HK-2 (cell line): ENCODE measurements around the gene TBC1D13.
A peak's percentile ranks its signal among the peaks of the same experiment; 100 is the strongest.
"Not testable (repeated sequence)": the region's sequence is repeated elsewhere in the genome, so short reads cannot be mapped to it uniquely, and the experiment has no call there.

Source experiments
- DNase-seq: peaks from one replicate; pipeline ENCODE4 v3.0.0-alpha.2; 2018; ENCODE audit not compliant: unreplicated experiment

TBC1D13 gene

GRCh38 chr9:128785427-128785826, 1.6 kb upstream of the TBC1D13 start:
- no peak for DNase-seq

GRCh38 chr9:128787659-128788058, 606 bp downstream of the TBC1D13 start:
- no peak for DNase-seq

GRCh38 chr9:128788445-128788844, 1.4 kb downstream of the TBC1D13 start:
- no peak for DNase-seq

- DNase-seq: no peak
Measured at GRCh38 chr9:128790536-128790935, 3.5 kb downstream of the TBC1D13 start.

- DNase-seq: no peak
Measured at GRCh38 chr9:128792134-128792533, 5.1 kb downstream of the TBC1D13 start.

GRCh38 chr9:128792978-128793686, 6.1 kb downstream of the TBC1D13 start:
- no peak for DNase-seq

GRCh38 chr9:128794961-128795360, 7.9 kb downstream of the TBC1D13 start:
- DNase-seq: not testable (repeated sequence)

GRCh38 chr9:128798896-128799295, 11.8 kb downstream of the TBC1D13 start:
- no peak for DNase-seq

- no peak for DNase-seq
Measured at GRCh38 chr9:128800061-128800460, 13.0 kb downstream of the TBC1D13 start.

GRCh38 chr9:128802482-128802881, 15.4 kb downstream of the TBC1D13 start:
- DNase-seq: no peak

- no peak for DNase-seq
Measured at GRCh38 chr9:128805661-128806060, 18.6 kb downstream of the TBC1D13 start.

- DNase-seq: no peak
Measured at GRCh38 chr9:128807827-128808226, 20.8 kb downstream of the TBC1D13 start.

GRCh38 chr9:128808543-128808942, 21.5 kb downstream of the TBC1D13 start:
- no peak for DNase-seq

- DNase-seq: no peak
Measured at GRCh38 chr9:128809036-128809599, 22.1 kb downstream of the TBC1D13 start.

- no peak for DNase-seq
Measured at GRCh38 chr9:128809831-128810230, 22.8 kb downstream of the TBC1D13 start.

- DNase-seq: no peak
Measured at GRCh38 chr9:128810873-128811272, 23.8 kb downstream of the TBC1D13 start.

- peak; percentile 99 for DNase-seq
Measured at GRCh38 chr9:128818099-128818838, 31.2 kb downstream of the TBC1D13 start, which contains the start of gene ENDOG. TSS of gene ENDOG (plus strand) at chr9:128818500. CDS start at chr9:128818685, 185 bp downstream.

- DNase-seq: peak; percentile 51
Measured at GRCh38 chr9:128818839-128819715, 32.0 kb downstream of the TBC1D13 start.

GRCh38 chr9:128819716-128820664, 32.9 kb downstream of the TBC1D13 start:
- DNase-seq: no peak

- no peak for DNase-seq
Measured at GRCh38 chr9:128820665-128821583, 33.9 kb downstream of the TBC1D13 start.
